Nephron progenitor cell (in vitro differentiated cells): ENCODE results near the gene IQCF5.
"Not testable (repeated sequence)": the region's sequence is repeated elsewhere in the genome, so short reads cannot be mapped to it uniquely, and the experiment has no call there.

Experiments used
- DNase-seq: peaks from one replicate; pipeline ENCODE4 v3.0.0; 2021
- H3K27ac Mint-ChIP-seq: 2 replicates; pipeline ENCODE4 v1.8.0; 2021; ENCODE audit warnings: mild to moderate bottlenecking, moderate library complexity, mixed read lengths
- H3K27me3 Mint-ChIP-seq: 2 replicates; pipeline ENCODE4 v1.8.0; 2021; ENCODE audit warnings: mild to moderate bottlenecking, low read depth, mixed read lengths; ENCODE audit not compliant: poor library complexity
- H3K36me3 Mint-ChIP-seq: 2 replicates; pipeline ENCODE4 v1.8.0; 2021; ENCODE audit warnings: low read depth, mixed read lengths
- H3K4me1 Mint-ChIP-seq: 2 replicates; pipeline ENCODE4 v1.8.0; 2021; ENCODE audit warnings: mixed read lengths
- H3K4me3 Mint-ChIP-seq: 2 replicates; pipeline ENCODE4 v1.8.0; 2021; ENCODE audit warnings: mild to moderate bottlenecking, moderate library complexity, mixed read lengths
- H3K9me3 Mint-ChIP-seq: 2 replicates; pipeline ENCODE4 v1.8.0; 2021; ENCODE audit warnings: mild to moderate bottlenecking, moderate library complexity, mixed read lengths
- TF ChIP-seq, protein P1 (sequence below): fragments of 200-600 bp; sonication (generic); IDR thresholded peaks from 2 replicates; pipeline ENCODE4 v1.5.0; 2021; ENCODE audit warnings: antibody characterized with exemption

Gene IQCF5

DNA sequence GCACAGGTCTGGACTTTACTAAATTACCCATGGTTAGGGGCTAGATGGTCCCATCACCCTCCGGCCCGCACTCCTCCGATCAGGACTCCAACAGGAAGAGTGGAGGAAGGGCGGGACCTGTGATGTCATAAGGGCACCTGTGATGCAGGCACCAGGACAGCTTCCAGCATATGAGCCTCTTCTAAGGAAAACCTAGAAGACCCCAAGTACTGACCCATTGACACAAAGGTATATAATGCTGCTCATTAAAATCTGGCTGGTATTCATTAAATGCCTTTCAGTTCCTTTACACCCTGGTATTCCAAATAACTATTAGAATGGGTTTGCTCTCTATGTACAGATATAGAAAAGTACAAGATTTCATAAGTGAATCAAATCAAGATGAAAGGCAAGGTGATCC, at the start of gene IQCF5:
IQCF5 (minus strand) TSS at position 101 of the 400 bp plus-strand sequence; CDS start at position 31, 70 bp downstream.
- no peak within 1 kb of the TSS for H3K27ac Mint-ChIP-seq
- no peaks in the 10 kb centered on the region for H3K9me3 Mint-ChIP-seq
- no peaks in the 10 kb centered on the region for H3K36me3 Mint-ChIP-seq
- peaks cover 14% of the 10 kb centered on the region for H3K4me1 Mint-ChIP-seq
- DNase-seq: no peak
- peaks cover 32% of the 10 kb centered on the region for H3K27me3 Mint-ChIP-seq
- no peak within 1 kb of the TSS for H3K4me3 Mint-ChIP-seq
- TF ChIP-seq, protein P1, sequence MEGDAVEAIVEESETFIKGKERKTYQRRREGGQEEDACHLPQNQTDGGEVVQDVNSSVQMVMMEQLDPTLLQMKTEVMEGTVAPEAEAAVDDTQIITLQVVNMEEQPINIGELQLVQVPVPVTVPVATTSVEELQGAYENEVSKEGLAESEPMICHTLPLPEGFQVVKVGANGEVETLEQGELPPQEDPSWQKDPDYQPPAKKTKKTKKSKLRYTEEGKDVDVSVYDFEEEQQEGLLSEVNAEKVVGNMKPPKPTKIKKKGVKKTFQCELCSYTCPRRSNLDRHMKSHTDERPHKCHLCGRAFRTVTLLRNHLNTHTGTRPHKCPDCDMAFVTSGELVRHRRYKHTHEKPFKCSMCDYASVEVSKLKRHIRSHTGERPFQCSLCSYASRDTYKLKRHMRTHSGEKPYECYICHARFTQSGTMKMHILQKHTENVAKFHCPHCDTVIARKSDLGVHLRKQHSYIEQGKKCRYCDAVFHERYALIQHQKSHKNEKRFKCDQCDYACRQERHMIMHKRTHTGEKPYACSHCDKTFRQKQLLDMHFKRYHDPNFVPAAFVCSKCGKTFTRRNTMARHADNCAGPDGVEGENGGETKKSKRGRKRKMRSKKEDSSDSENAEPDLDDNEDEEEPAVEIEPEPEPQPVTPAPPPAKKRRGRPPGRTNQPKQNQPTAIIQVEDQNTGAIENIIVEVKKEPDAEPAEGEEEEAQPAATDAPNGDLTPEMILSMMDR: no peak

DNA sequence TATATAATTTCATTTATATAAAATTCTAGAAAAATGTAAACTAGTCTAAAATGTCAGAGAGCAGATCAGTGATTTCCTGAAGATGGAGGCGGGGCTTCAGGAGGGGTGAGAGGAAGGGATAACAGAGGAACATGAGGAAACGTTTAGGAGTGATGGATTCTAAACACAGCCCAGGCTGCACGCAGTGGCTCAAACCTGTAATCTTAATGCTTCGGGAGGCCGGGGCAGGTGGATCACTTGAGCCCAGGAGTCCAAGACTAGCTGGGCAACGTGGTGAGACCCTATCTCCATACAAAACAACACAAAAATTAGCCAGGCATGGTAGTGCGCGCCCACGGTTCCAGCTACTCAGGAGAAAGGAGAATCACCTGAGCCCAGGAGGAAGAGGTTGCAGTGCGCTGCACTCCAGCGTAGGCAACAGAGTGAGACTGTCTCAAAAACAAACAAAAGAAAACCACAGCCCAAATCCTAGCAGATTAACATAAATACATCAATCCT, 45.7 kb upstream of the IQCF5 start:
- Mint-ChIP-seq H3K36me3 (no peaks in the 10 kb centered on the region), H3K4me1 (no peaks in the 10 kb centered on the region), H3K9me3 (no peaks in the 10 kb centered on the region), H3K4me3 (no peak overlapping the region), H3K27ac (no peak overlapping the region), H3K27me3 (peaks cover 9% of the 10 kb centered on the region)
- TF ChIP-seq, protein P1: no peak
- no peak for DNase-seq

DNA sequence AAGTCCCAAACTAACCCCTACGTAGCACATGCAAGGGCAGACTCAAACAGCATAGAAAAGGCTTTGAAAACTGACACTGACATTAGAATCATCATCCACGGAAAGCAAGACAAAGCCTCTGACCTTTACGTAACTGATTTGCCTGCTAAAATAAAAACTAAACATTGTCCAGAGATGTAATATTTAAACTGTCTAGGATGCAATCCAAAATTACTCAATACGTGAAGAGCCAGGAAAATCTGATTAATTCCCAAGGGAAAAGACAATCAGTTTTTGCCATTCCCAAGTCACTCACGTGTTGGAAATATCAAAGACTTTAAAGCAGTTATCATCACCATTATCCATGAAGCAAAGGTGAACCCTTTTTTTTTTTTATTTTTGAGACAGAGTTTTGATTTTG, 41.0 kb upstream of the IQCF5 start:
- Mint-ChIP-seq H3K4me1 (no peaks in the 10 kb centered on the region), H3K36me3 (no peaks in the 10 kb centered on the region), H3K27ac (no peak overlapping the region), H3K4me3 (no peak overlapping the region), H3K9me3 (peaks cover 4% of the 10 kb centered on the region), H3K27me3 (peaks cover 2% of the 10 kb centered on the region)
- DNase-seq: no peak
- TF ChIP-seq, protein P1: no peak

DNA sequence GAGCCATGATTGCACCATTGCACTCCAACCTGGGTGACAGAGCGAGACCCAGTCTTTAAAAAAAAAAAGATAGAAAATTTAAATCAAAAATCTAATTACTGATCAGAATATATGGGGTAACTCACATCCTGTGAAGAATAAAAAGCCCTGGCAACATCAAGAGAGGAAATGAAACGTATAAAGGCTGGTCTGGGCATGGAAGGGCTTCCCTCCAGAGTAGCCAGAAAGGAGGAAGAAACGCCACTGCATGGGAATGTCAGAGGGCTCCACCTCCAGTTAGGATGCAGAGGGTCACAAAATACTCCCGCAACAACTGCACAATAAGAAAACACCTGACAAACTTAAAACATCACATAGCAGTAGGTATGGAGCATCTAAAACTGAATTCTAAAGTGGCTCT, 32.6 kb upstream of the IQCF5 start:
- peaks cover 7% of the 10 kb centered on the region for H3K27me3 Mint-ChIP-seq
- H3K4me3 Mint-ChIP-seq: no peak overlapping the region
- DNase-seq: no peak
- H3K9me3 Mint-ChIP-seq: peaks cover 61% of the 10 kb centered on the region
- TF ChIP-seq, protein P1: no peak
- no peaks in the 10 kb centered on the region for H3K36me3 Mint-ChIP-seq
- H3K4me1 Mint-ChIP-seq: no peaks in the 10 kb centered on the region
- H3K27ac Mint-ChIP-seq: no peak overlapping the region

DNA sequence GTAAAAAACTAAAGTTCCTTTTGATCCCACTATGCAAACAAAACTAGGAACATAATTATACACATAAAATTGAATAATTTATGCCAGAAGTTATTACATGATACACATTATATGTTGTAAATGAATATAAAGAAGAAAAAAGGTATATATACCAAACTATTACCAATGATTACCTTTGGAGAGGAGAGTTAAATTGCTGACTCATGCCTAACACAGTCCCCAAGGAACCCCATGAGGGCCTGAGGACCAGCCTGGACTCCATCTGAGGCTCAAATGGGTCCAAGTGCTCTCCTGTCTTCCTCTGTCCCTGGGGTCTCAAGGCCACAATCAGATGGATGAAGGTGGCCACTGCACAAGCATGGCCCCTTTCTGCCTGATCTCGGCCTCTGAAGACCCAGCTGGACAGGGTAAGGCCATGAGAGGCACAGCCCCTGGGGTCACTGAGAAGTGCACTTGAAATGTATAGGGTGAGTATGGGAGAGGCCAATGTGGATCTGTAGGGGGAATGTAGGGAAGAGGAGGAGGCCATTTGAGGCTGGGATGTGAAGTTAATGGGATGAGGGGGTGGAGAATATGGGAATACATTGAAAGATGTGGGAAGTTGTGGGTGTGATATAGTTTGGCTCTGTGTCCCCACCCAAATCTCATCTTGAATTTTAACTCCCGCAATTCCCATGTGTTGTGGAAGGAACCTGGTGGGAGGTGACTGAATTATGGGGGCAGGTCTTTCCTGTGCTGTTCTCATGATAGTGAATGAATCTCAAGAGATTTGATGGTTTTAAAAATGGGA, 28.8 kb upstream of the IQCF5 start:
- DNase-seq: no peak
- TF ChIP-seq, protein P1: no peak
- Mint-ChIP-seq H3K36me3 (no peaks in the 10 kb centered on the region), H3K4me1 (no peaks in the 10 kb centered on the region), H3K4me3 (no peak overlapping the region), H3K27ac (no peak overlapping the region), H3K9me3 (peaks cover 50% of the 10 kb centered on the region), H3K27me3 (peaks cover 7% of the 10 kb centered on the region)

DNA sequence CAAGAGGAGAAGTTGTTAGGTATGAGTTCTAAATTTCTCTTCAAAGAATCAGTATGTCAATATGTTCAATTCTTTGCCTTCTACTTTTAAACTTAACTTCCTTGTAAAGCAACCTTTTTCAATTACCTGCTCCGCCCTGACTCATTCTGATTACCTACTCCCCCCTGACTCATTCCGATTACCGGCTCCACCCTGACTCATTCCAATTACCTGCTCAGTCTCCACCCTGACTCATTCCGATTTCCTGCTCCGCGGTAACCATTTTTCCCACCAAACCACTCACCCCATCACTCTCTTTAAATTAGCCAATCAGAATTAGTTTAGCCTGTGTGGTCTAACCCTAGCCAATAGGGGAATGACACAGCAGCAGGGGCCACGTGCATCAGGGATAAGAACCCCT, 27.0 kb upstream of the IQCF5 start:
- H3K36me3 Mint-ChIP-seq, H3K27me3 Mint-ChIP-seq, DNase-seq, H3K4me1 Mint-ChIP-seq, H3K4me3 Mint-ChIP-seq, H3K27ac Mint-ChIP-seq: not testable (repeated sequence)
- H3K9me3 Mint-ChIP-seq: peaks cover 33% of the 10 kb centered on the region

DNA sequence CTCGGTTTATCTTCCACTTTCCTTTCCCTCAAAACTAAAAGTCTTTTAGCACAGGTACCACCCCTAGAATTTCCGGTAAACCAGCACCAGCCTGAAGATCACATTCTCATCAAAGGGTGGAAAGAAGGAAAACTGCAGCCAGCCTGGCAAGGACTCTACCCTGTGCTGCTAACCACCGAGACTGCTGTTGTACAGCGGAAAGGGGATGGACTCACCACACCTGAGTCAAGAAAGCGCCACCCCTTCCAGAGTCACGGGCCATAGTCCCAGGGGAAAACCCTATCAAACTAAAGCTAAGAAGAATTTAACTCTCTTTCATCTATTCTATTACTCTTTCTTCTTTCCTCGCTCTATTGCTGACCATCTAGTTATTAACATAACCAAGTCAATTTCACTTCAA, 24.6 kb upstream of the IQCF5 start:
- H3K27ac Mint-ChIP-seq, DNase-seq, H3K4me3 Mint-ChIP-seq, H3K4me1 Mint-ChIP-seq, H3K27me3 Mint-ChIP-seq, H3K9me3 Mint-ChIP-seq, H3K36me3 Mint-ChIP-seq: not testable (repeated sequence)
